Caco-2 (cell line): Measurements from ENCODE around the gene TMEM88. TPM values are rescaled to one million over a fixed set of nuclear protein-coding genes. Genes with fewer than 3 reads are reported as not detected.

Experiments used
- BruUV-seq: library from RNA; stranded (reverse); fragments of 400-500 nt; replicated peaks from 2 replicates; lab custom pipeline; 2021; lab: Mats Ljungman, UMichigan
- CTCF ChIA-PET: fragments of 300-600 bp; sonication (Branson Sonifier 250); formaldehyde crosslinking; loops from one replicate; lab custom pipeline; 2022; ENCODE audit warnings: antibody characterized with exemption; lab: Charles Lee
- POLR2A ChIA-PET: fragments of 300-600 bp; sonication (Branson Sonifier 250); formaldehyde crosslinking; loops from one replicate; lab custom pipeline; 2022; ENCODE audit warnings: antibody characterized with exemption; lab: Charles Lee
- DNase-seq, 2 experiments: peaks; one replicate each; pipeline versions ENCODE4 v3.0.0 to v3.0.0-alpha.2; 2020 to 2022
- H3K27me3 ChIP-seq: replicated peaks from 2 replicates; pipeline ENCODE4 v1.6.0; 2011; ENCODE audit warnings: low read length; ENCODE audit not compliant: control insufficient read depth, insufficient read depth
- H3K36me3 ChIP-seq: 2 replicates; pipeline ENCODE4 v1.5.1; 2011; ENCODE audit warnings: low read length; ENCODE audit not compliant: control insufficient read depth, insufficient read depth
- H3K4me1 ChIP-seq: fragments of 250-450 bp; sonication (Bioruptor Pico); 2 replicates; pipeline ENCODE4 v1.5.1; 2020; ENCODE audit warnings: mild to moderate bottlenecking
- H3K4me3 ChIP-seq: 2 replicates; pipeline ENCODE4 v1.5.1; 2011; ENCODE audit warnings: low read depth, mild to moderate bottlenecking, control low read depth, low read length
- H3K9me3 ChIP-seq: fragments of 250-450 bp; sonication (Bioruptor Pico); 2 replicates; pipeline ENCODE4 v1.5.1; 2020; ENCODE audit warnings: mild to moderate bottlenecking, moderate library complexity
- H3K27ac Mint-ChIP-seq: one replicate; pipeline ENCODE4 v1.8.0; 2022; ENCODE audit warnings: mixed read lengths; ENCODE audit not compliant: unreplicated experiment
- H3K27me3 Mint-ChIP-seq: one replicate; pipeline ENCODE4 v1.8.0; 2022; ENCODE audit warnings: mixed read lengths; ENCODE audit not compliant: insufficient read depth, unreplicated experiment
- H3K36me3 Mint-ChIP-seq: one replicate; pipeline ENCODE4 v1.8.0; 2022; ENCODE audit warnings: mild to moderate bottlenecking, mixed read lengths; ENCODE audit not compliant: insufficient read depth, unreplicated experiment
- H3K4me1 Mint-ChIP-seq: one replicate; pipeline ENCODE4 v1.8.0; 2022; ENCODE audit warnings: low read depth, mixed read lengths; ENCODE audit not compliant: unreplicated experiment
- H3K4me3 Mint-ChIP-seq: one replicate; pipeline ENCODE4 v1.8.0; 2022; ENCODE audit warnings: mild to moderate bottlenecking, moderate library complexity, mixed read lengths; ENCODE audit not compliant: unreplicated experiment
- H3K9me3 Mint-ChIP-seq: one replicate; pipeline ENCODE4 v1.8.0; 2022; ENCODE audit warnings: mixed read lengths; ENCODE audit not compliant: unreplicated experiment
- intact Hi-C: fragments of 100-400 bp; cut with micrococcal nuclease; formaldehyde crosslinking; loops from one replicate; pipeline ENCODE4 v1.10.0; 2022; ENCODE audit not compliant: unreplicated experiment
- total RNA-seq: library from RNA; stranded (reverse); gene quantifications from 2 replicates; pipeline ENCODE4 v1.2.3, GENCODE V29; 2022
- TF ChIP-seq, protein P1 (sequence below), 2 experiments: fragments of 200-600 bp in 1 of 2; IDR thresholded peaks; 1 replicate in 1 of 2; 2 replicates in 1 of 2; pipeline versions ENCODE4 v1.5.1 to v1.8.0; 2011 to 2022; ENCODE audit warnings: antibody characterized with exemption in 1 of 2, control low read depth in 1 of 2, inconsistent platforms in 1 of 2, low read depth in 1 of 2, low read length in 1 of 2, mild to moderate bottlenecking in 1 of 2, moderate library complexity in 1 of 2; ENCODE audit not compliant: insufficient read depth in 1 of 2, severe bottlenecking in 1 of 2, unreplicated experiment in 1 of 2

The TMEM88 gene
- total RNA-seq, 1 experiment from 2014 or later, result 2.5 TPM

DNA sequence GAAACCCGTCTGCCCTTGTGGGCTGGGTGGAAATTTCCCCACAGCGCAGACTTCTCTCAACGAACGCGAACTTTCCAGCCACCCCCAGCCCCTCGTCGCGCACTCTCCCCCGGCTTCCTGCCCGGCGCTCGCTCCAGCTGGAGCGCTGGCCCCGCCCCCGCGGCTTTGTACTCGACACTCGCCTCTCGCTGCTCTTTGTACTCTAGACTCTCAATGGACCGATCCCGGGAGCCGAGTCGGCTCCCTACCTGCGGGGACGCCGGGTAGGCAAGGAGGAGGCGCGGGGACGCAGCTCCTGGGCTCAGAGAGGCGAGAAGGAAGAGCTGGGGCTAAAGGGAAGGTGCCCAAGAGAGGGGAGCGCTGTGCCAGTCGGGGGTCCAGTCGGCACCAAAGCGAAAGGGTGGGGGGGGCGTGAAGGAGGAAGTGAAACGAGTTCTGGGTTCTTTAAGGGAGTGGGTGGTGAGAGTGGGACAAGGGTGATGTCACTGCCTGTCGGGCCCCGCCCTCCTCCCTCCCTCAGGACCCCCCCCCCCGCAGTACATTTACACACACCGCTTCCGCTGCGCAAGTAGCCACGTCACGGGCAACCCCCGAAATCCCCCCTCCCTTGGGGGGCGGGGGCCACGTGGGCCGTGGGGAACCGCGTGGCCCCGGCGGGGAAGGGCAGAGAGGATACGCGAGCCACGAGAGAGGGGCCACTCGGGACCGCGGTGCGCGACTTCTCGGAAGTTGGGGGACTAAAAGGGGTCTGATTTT is 11.2 kb upstream of the TMEM88 start:
- ChIA-PET CTCF (interaction anchor here (0.6 to 1.8 kb wide), 3 partner anchors 13 to 152 kb away, joined by 5 to 7 read pairs (median 5); partner anchors contain the start of gene NAA38), POLR2A (interaction anchor here (3.8 kb wide), 1 partner anchor 13 kb away, joined by 27 read pairs; the partner anchor contains the start of genes CYB5D1 and NAA38)
- Mint-ChIP-seq H3K27ac (peak overlapping the region; percentile 98), H3K36me3 (peaks cover 62% of the 10 kb centered on the region), H3K27me3 (no peaks in the 10 kb centered on the region), H3K9me3 (no peaks in the 10 kb centered on the region), H3K4me1 (peaks cover 20% of the 10 kb centered on the region), H3K4me3 (peak overlapping the region; percentile 82)
- no TSS peak for BruUV-seq
- TF ChIP-seq, protein P1, sequence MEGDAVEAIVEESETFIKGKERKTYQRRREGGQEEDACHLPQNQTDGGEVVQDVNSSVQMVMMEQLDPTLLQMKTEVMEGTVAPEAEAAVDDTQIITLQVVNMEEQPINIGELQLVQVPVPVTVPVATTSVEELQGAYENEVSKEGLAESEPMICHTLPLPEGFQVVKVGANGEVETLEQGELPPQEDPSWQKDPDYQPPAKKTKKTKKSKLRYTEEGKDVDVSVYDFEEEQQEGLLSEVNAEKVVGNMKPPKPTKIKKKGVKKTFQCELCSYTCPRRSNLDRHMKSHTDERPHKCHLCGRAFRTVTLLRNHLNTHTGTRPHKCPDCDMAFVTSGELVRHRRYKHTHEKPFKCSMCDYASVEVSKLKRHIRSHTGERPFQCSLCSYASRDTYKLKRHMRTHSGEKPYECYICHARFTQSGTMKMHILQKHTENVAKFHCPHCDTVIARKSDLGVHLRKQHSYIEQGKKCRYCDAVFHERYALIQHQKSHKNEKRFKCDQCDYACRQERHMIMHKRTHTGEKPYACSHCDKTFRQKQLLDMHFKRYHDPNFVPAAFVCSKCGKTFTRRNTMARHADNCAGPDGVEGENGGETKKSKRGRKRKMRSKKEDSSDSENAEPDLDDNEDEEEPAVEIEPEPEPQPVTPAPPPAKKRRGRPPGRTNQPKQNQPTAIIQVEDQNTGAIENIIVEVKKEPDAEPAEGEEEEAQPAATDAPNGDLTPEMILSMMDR (IDR thresholded peaks at IDR 0.05; ENCODE audit: insufficient read depth in 1 of 2, low read depth in 1 of 2, low read length in 1 of 2, severe bottlenecking in 1 of 2, unreplicated experiment in 1 of 2), result no peak
- Histone ChIP-seq H3K4me1 (peaks cover 26% of the 10 kb centered on the region), H3K4me3 (peak overlapping the region; percentile 68), H3K36me3 (no peaks in the 10 kb centered on the region; the same call in 1 of the 2 replicates), H3K27me3 (no peaks in the 10 kb centered on the region), H3K9me3 (no peaks in the 10 kb centered on the region)
- DNase-seq, result peak; percentile 79 to 81
- intact Hi-C loops, result loop anchor here (2.0 kb wide), 2 partner anchors 13 to 97 kb away; partner anchors contain the start of gene NAA38

DNA sequence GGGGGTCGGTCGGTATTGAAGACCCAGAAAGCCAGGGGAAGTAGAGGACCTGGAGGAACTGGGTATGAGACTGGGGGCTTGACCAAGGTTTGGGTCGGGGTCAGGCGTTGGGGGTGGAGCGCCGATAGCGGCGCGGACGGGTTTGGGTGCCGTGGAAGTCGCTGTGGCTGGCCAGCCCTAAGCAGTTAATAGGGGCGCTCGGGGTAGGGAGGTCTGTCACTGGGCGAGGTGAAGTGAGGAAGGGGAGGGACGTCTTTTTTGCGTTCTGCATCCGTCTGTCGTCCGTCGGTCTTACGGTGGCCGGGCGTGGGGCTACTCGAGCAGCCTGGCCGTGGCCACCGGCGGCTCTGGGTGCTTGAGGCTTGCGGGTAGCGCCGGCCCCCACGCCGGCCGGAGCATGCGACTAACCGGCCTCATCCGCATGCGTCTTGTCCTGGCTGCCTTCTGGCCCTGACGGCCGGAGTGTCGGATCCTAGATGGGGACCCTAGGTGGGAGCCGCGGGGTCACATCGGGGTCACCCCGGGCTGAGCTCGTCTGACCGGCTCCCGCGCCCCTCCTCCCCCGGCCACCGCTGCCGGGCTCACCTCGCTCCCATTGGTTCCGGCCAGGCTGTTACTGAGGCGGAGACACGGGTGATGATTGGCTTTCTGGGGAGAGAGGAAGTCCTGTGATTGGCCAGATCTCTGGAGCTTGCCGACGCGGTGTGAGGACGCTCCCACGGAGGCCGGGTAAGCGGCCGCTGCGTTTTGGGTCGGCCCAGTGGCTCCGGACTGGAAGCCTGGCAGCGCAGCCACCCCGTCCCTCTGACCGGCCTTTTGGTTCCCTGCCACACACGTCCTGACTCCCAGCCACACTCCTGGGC is 10.3 kb upstream of the TMEM88 start:
- ChIA-PET CTCF (interaction anchor here (0.6 to 1.6 kb wide), 5 partner anchors 9 to 230 kb away, joined by 3 to 6 read pairs (median 4); partner anchors contain the start of genes FXR2 and NAA38), POLR2A (interaction anchor here (0.8 to 3.8 kb wide), 4 partner anchors 8 to 71 kb away, joined by 3 to 27 read pairs (median 6); partner anchors contain the start of genes CYB5D1, NAA38 and RNF227)
- Histone ChIP-seq H3K9me3 (no peaks in the 10 kb centered on the region), H3K4me3 (peak overlapping the region; percentile 68), H3K27me3 (no peaks in the 10 kb centered on the region), H3K4me1 (peaks cover 18% of the 10 kb centered on the region), H3K36me3 (no peaks in the 10 kb centered on the region; the same call in 1 of the 2 replicates)
- no peaks in the 10 kb centered on the region for H3K9me3 Mint-ChIP-seq
- peak; percentile 88 for DNase-seq
- intact Hi-C loops, result no loop called here
- H3K36me3 Mint-ChIP-seq, result peaks cover 60% of the 10 kb centered on the region
- H3K27ac Mint-ChIP-seq, result peak overlapping the region; percentile 98
- H3K4me3 Mint-ChIP-seq, result peak overlapping the region; percentile 82
- TSS peak; percentile 19 for BruUV-seq
- TF ChIP-seq, protein P1 (IDR thresholded peaks at IDR 0.05; ENCODE audit: insufficient read depth in 1 of 2, low read depth in 1 of 2, low read length in 1 of 2, severe bottlenecking in 1 of 2, unreplicated experiment in 1 of 2), result no peak
- no peaks in the 10 kb centered on the region for H3K27me3 Mint-ChIP-seq
- H3K4me1 Mint-ChIP-seq, result peaks cover 12% of the 10 kb centered on the region
